GM23338 (cell line): Measurements from ENCODE around the gene FZD7. TPM values are rescaled to one million over a fixed set of nuclear protein-coding genes. Genes with fewer than 3 reads are reported as not detected.

Experiments
- ETS1 ChIP-seq: IDR thresholded peaks from 2 replicates; pipeline ENCODE4 v1.6.1; 2016; ENCODE audit warnings: antibody characterized with exemption
- EZH2 ChIP-seq: fragments of 200-600 bp; sonication (generic); IDR thresholded peaks from one replicate; pipeline ENCODE4 v1.8.0; 2017; ENCODE audit warnings: antibody characterized with exemption, mild to moderate bottlenecking, low read depth; ENCODE audit not compliant: unreplicated experiment
- EZH2phosphoT487 ChIP-seq: fragments of 200-600 bp; sonication (generic); IDR thresholded peaks from one replicate; pipeline ENCODE4 v1.8.1; 2018; ENCODE audit warnings: antibody characterized with exemption; ENCODE audit not compliant: unreplicated experiment
- JUNB ChIP-seq: IDR thresholded peaks from one replicate; pipeline ENCODE4 v1.6.1; 2016; ENCODE audit warnings: antibody characterized with exemption; ENCODE audit not compliant: unreplicated experiment
- NANOG ChIP-seq: IDR thresholded peaks from 2 replicates; pipeline ENCODE4 v1.6.1; 2016; ENCODE audit warnings: antibody characterized with exemption, borderline replicate concordance
- POLR2AphosphoS5 ChIP-seq: IDR thresholded peaks from 2 replicates; pipeline ENCODE4 v1.6.1; 2016; ENCODE audit warnings: antibody characterized with exemption, low read depth
- REST ChIP-seq: IDR thresholded peaks from one replicate; pipeline ENCODE4 v1.6.1; 2018; ENCODE audit warnings: antibody characterized with exemption; ENCODE audit not compliant: unreplicated experiment
- ZNF331 ChIP-seq: fragments of 250-450 bp; sonication (Bioruptor Pico); IDR thresholded peaks from 2 replicates; pipeline ENCODE4 v1.5.0; 2020; ENCODE audit warnings: low read depth, mild to moderate bottlenecking, moderate library complexity
- ZNF462 ChIP-seq: fragments of 250-450 bp; sonication (Bioruptor Pico); IDR thresholded peaks from 2 replicates; pipeline ENCODE4 v1.5.0; 2020; ENCODE audit warnings: mild to moderate bottlenecking, moderate library complexity
- polyA plus RNA-seq: library from polyadenylated mRNA; unstranded; fragments of >200 nt; fragmentation: Nextera tagmentation; extraction: Ambion mirVana; gene quantifications from 2 replicates; pipeline ENCODE4 v1.2.1, GENCODE V29; 2016
- total RNA-seq: library from RNA; depleted of rRNA; stranded (reverse); fragments of >200 nt; shearing (Covaris generic); gene quantifications from 2 replicates; pipeline ENCODE4 v1.2.3, GENCODE V29; 2014

Gene FZD7
- total and polyA plus RNA-seq, 2 experiments from 2014 or later, result 164 to 435 TPM

GRCh38 chr2:202018950-202019349 is 14.7 kb upstream of the FZD7 start (continued):
- TF ChIP-seq ZNF462 (no peak), EZH2phosphoT487 (no peak), ZNF331 (CRISPR knock-in tag) (no peak), NANOG (no peak), EZH2 (no peak), JUNB (no peak), ETS1 (no peak), POLR2AphosphoS5 (no peak), REST (no peak)
